Aorta (tissue), 5 donors: ENCODE measurements around the gene GNG4. TPM values are rescaled to one million over a fixed set of nuclear protein-coding genes. Genes with fewer than 3 reads are reported as not detected.

Experiments
- ATAC-seq: fragments of 200-7000 bp; cut with Tn5 transposase; one replicate; pipeline ENCODE4 v1.9.1; 2022; ENCODE audit warnings: moderate library complexity; ENCODE audit not compliant: low FRiP score
- DNase-seq, 2 donors: peaks; one replicate each; pipeline ENCODE4 v3.0.0-alpha.2; 2020
- H3K27ac ChIP-seq, 2 donors: one replicate each; pipeline ENCODE4 v1.5.1; 2013; ENCODE audit warnings: low read length in 2 of 2, mild to moderate bottlenecking in 2 of 2, moderate library complexity in 2 of 2, control low read depth in 1 of 2, inconsistent platforms in 1 of 2, low read depth in 1 of 2
- H3K27me3 ChIP-seq, 2 donors: one replicate each; pipeline ENCODE4 v1.6.1; 2013; ENCODE audit warnings: control low read depth in 1 of 2, low read length in 1 of 2, mild to moderate bottlenecking in 1 of 2, moderate library complexity in 1 of 2; ENCODE audit not compliant: insufficient read depth in 2 of 2, control insufficient read depth in 1 of 2
- H3K36me3 ChIP-seq, 2 donors: one replicate each; pipeline ENCODE4 v1.6.1; 2013; ENCODE audit warnings: control low read depth in 1 of 2, low read length in 1 of 2, mild to moderate bottlenecking in 1 of 2; ENCODE audit not compliant: insufficient read depth in 2 of 2, control insufficient read depth in 1 of 2
- H3K4me1 ChIP-seq, 2 donors: one replicate each; pipeline ENCODE4 v1.6.1; 2013; ENCODE audit warnings: low read length in 2 of 2, control low read depth in 1 of 2, mild to moderate bottlenecking in 1 of 2, moderate library complexity in 1 of 2; ENCODE audit not compliant: insufficient read depth in 2 of 2, control insufficient read depth in 1 of 2
- H3K4me3 ChIP-seq, 2 donors: one replicate each; pipeline ENCODE4 v1.5.1; 2013; ENCODE audit warnings: low read length in 2 of 2, control low read depth in 1 of 2, mild to moderate bottlenecking in 1 of 2
- H3K9me3 ChIP-seq: one replicate; pipeline ENCODE4 v1.6.1; 2013; ENCODE audit warnings: mild to moderate bottlenecking, low read length; ENCODE audit not compliant: control insufficient read depth
- WGBS, 2 donors: extraction: QIAGEN DNeasy Blood & Tissue Kit; methylation state at CpG; one replicate each; pipeline ENCODE4 v1.1.7; 2013; 5-methylcytosine and 5-hydroxymethylcytosine counted together
- intact Hi-C, 2 donors: fragments of 100-400 bp; cut with DNase I; formaldehyde crosslinking; loops; one replicate each; pipeline versions ENCODE4 v1.14.2 to v1.15.0; 2022
- long read RNA-seq, 2 donors: library from polyadenylated mRNA; unstranded; transcript quantifications; one replicate each; pipeline ENCODE4 v2.0.0, GENCODE V29; 2020 to 2021
- polyA plus RNA-seq, 2 donors: library from polyadenylated mRNA; stranded (reverse); fragments of 200-250 nt; gene quantifications; one replicate each; pipeline ENCODE4 v1.2.3, GENCODE V29; 2013
- total RNA-seq, 2 donors: library from RNA; stranded (reverse); fragmentation: NEBNext Ultra II Directional; extraction: Animal tissue kit (Norgen Biotek cat#: 25700); gene quantifications; one replicate each; pipeline ENCODE4 v1.2.1, GENCODE V29; 2021
- donor health status: healthy with polysubstance abuse.
- donor health status: Bipolar disorder and iron deficiency.
- donor health status: DM: no; HTN: no; CAD: no.
- donor health status: DM: no; HTN: no; CAD: no.
- donor health status: DM: yes; HTN: yes; CAD: no.

Gene GNG4
- total RNA-seq (under 1 TPM; 0.55 to 0.69 TPM), polyA plus RNA-seq (1 to 10 TPM in 1 of 2 donors, under 1 TPM in 1; 0.23 to 4.4 TPM)
- long read RNA-seq, donor 1, full-length matches to known transcripts, result 2 of 2 reads
- long read RNA-seq, donor 1, partial matches to known transcripts, result 0 of 2 reads
- long read RNA-seq, donor 1, other reads (novel, unspliced or antisense), result 0 of 2 reads
- long read RNA-seq, donor 2, full-length matches to known transcripts, result 1 of 1 reads
- long read RNA-seq, donor 2, partial matches to known transcripts, result 0 of 1 reads
- long read RNA-seq, donor 2, other reads (novel, unspliced or antisense), result 0 of 1 reads

- WGBS, 2 donors, result 1% methylated on average over 75 to 111 of the region's 111 CpGs
- Histone ChIP-seq H3K9me3 (no peaks in the 10 kb centered on the region), H3K27ac (no peak within 1 kb of the TSS), H3K4me1 (no peaks in the 10 kb centered on the region), H3K27me3 (no peaks in the 10 kb centered on the region), H3K4me3 (peak within 1 kb of the TSS; percentile 4 to 53), H3K36me3 (no peaks in the 10 kb centered on the region)
- DNase-seq (no peak), ATAC-seq (no peak)
- intact Hi-C loops, result loop anchor here in 1 of 2 donors (10.0 kb wide), 1 partner anchor 65 kb away; no protein-coding TSS in a partner anchor
These were observed at the start of gene GNG4 for GRCh38 chr1:235649368-235650163. Gene GNG4, minus strand, starts transcription at chr1:235649784. Its CDS starts 65,946 bp downstream, at chr1:235583838.

GRCh38 chr1:235697508-235697907, 47.9 kb upstream of the GNG4 start:
- intact Hi-C loops, result no loop called here
- Histone ChIP-seq H3K27ac (no peak overlapping the region), H3K36me3 (peaks cover 3 to 7% of the 10 kb centered on the region in 2 donors), H3K9me3 (no peaks in the 10 kb centered on the region), H3K27me3 (no peaks in the 10 kb centered on the region), H3K4me3 (no peak overlapping the region), H3K4me1 (no peaks in the 10 kb centered on the region)
- 98 to 99% methylated on average over 2 of the region's 2 CpGs for WGBS, 2 donors
- DNase-seq (no peak), ATAC-seq (no peak)

GRCh38 chr1:235689356-235689755, 39.8 kb upstream of the GNG4 start:
- intact Hi-C loops, result no loop called here
- Histone ChIP-seq H3K9me3 (no peaks in the 10 kb centered on the region), H3K27me3 (no peaks in the 10 kb centered on the region), H3K36me3 (peaks cover 0 to 8% of the 10 kb centered on the region in 2 donors), H3K4me1 (no peaks in the 10 kb centered on the region), H3K27ac (no peak overlapping the region), H3K4me3 (no peak overlapping the region)
- ATAC-seq (no peak), DNase-seq (no peak)
- 95 to 96% methylated on average over 4 of the region's 4 CpGs for WGBS, 2 donors

GRCh38 chr1:235688096-235688495, 38.5 kb upstream of the GNG4 start:
- H3K27me3 ChIP-seq, result no peaks in the 10 kb centered on the region
- H3K27ac ChIP-seq, result no peak overlapping the region
- H3K36me3 ChIP-seq, result peaks cover 3 to 6% of the 10 kb centered on the region in 2 donors
- intact Hi-C loops, result no loop called here
- 92 to 94% methylated on average over 3 of the region's 3 CpGs for WGBS, 2 donors
- H3K4me3 ChIP-seq, result no peak overlapping the region
- DNase-seq (no peak), ATAC-seq (no peak)
- H3K9me3 ChIP-seq, result no peaks in the 10 kb centered on the region
- H3K4me1 ChIP-seq, result no peaks in the 10 kb centered on the region

- Histone ChIP-seq H3K4me1 (no peaks in the 10 kb centered on the region), H3K36me3 (peaks cover 3 to 10% of the 10 kb centered on the region in 2 donors), H3K9me3 (no peaks in the 10 kb centered on the region), H3K4me3 (no peak overlapping the region), H3K27ac (no peak overlapping the region), H3K27me3 (no peaks in the 10 kb centered on the region)
- WGBS, 2 donors, result 18 to 49% methylated on average over 1 of the region's 1 CpG
- intact Hi-C loops, result no loop called here
- no peak for ATAC-seq
- DNase-seq, result no peak
These were observed 34.1 kb upstream of the GNG4 start for GRCh38 chr1:235683653-235684052.

GRCh38 chr1:235682216-235682615, 32.6 kb upstream of the GNG4 start:
- H3K4me1 ChIP-seq, result no peaks in the 10 kb centered on the region
- no peak for ATAC-seq
- no peaks in the 10 kb centered on the region for H3K27me3 ChIP-seq
- no peak overlapping the region for H3K4me3 ChIP-seq
- H3K9me3 ChIP-seq, result no peaks in the 10 kb centered on the region
- H3K27ac ChIP-seq, result no peak overlapping the region
- no peak for DNase-seq
- intact Hi-C loops, result no loop called here
- peaks cover 3 to 7% of the 10 kb centered on the region in 2 donors for H3K36me3 ChIP-seq
- WGBS, 2 donors, result 98% methylated on average over 3 of the region's 3 CpGs

GRCh38 chr1:235679644-235680043, 30.1 kb upstream of the GNG4 start:
- H3K36me3 ChIP-seq, result peaks cover 10 to 11% of the 10 kb centered on the region in 2 donors
- intact Hi-C loops, result no loop called here
- WGBS, 2 donors, result 79 to 87% methylated on average over 3 of the region's 3 CpGs
- no peak overlapping the region for H3K4me3 ChIP-seq
- no peaks in the 10 kb centered on the region for H3K4me1 ChIP-seq
- no peaks in the 10 kb centered on the region for H3K27me3 ChIP-seq
- H3K9me3 ChIP-seq, result peaks cover 3% of the 10 kb centered on the region
- no peak overlapping the region for H3K27ac ChIP-seq
- ATAC-seq (no peak), DNase-seq (no peak)

GRCh38 chr1:235679005-235679404, 29.4 kb upstream of the GNG4 start:
- Histone ChIP-seq H3K4me1 (no peaks in the 10 kb centered on the region), H3K4me3 (no peak overlapping the region), H3K36me3 (peaks cover 11 to 12% of the 10 kb centered on the region in 2 donors), H3K9me3 (peaks cover 3% of the 10 kb centered on the region), H3K27me3 (no peaks in the 10 kb centered on the region), H3K27ac (no peak overlapping the region)
- intact Hi-C loops, result no loop called here
- no peak for ATAC-seq
- no peak for DNase-seq
- 88 to 89% methylated on average over 2 of the region's 2 CpGs for WGBS, 2 donors
